ENCODE data around the gene ZNF485. TPM values are rescaled to one million over a fixed set of nuclear protein-coding genes. Genes with fewer than 3 reads are reported as not detected.

The ZNF485 gene
- polyA plus RNA-seq, 1 donor (not counting 4 experiments of a cell fraction or from before 2014, with no cell fraction given) = 4.3 TPM

- H3K4me1 ChIP-seq (ENCODE audit: control insufficient read depth, extremely low read depth, insufficient read depth, low read length) = peaks cover 3% of the 10 kb centered on the region
- H3K9me1 ChIP-seq (ENCODE audit: control insufficient read depth, extremely low read depth, insufficient read depth, low read length) = no peaks in the 10 kb centered on the region
- no peaks in the 10 kb centered on the region for H3K79me2 ChIP-seq (ENCODE audit: control insufficient read depth, insufficient read depth, low read length)
- FAIRE-seq (no peak), DNase-seq (ENCODE audit: low read depth, low spot score) (no peak)
- TF ChIP-seq EZH2 (IDR thresholded peaks at IDR 0.05; ENCODE audit: low read length) (no peak), CTCF (optimal IDR thresholded peaks at IDR 0.05 in 1 of 3, IDR thresholded peaks at IDR 0.05 in 1 of 3, conservative IDR thresholded peaks at IDR 0.05 in 1 of 3; ENCODE audit: extremely low read depth in 1 of 3, insufficient read depth in 2 of 3, low read length in 3 of 3) (no peak)
- H3K36me3 ChIP-seq (ENCODE audit: control insufficient read depth in 2 of 2, extremely low read depth in 1 of 2, insufficient read depth in 2 of 2, low read length in 2 of 2) = no peaks in the 10 kb centered on the region
- dilution Hi-C loops (cut with MboI; ENCODE audit: extremely low pct_ligation_motif_present, low sequenced_read_pairs) = no loop called here
- H3K4me3 ChIP-seq (ENCODE audit: control insufficient read depth in 2 of 3, extremely low read depth in 1 of 3, insufficient read depth in 2 of 3, low read depth in 1 of 3, low read length in 3 of 3) = peak overlapping the region; percentile 23 to 51 (median 41)
- H3K9me3 ChIP-seq (ENCODE audit: control insufficient read depth, low read depth, low read length) = no peaks in the 10 kb centered on the region
- peaks cover 9% of the 10 kb centered on the region for H3K27me3 ChIP-seq (ENCODE audit: control insufficient read depth, extremely low read depth, insufficient read depth, low read length)
- peak overlapping the region; percentile 67 for H2AFZ ChIP-seq (ENCODE audit: control insufficient read depth, low read length)
- no peaks in the 10 kb centered on the region for H4K20me1 ChIP-seq (ENCODE audit: control insufficient read depth, extremely low read depth, insufficient read depth, low read length)
- H3K9ac ChIP-seq (ENCODE audit: control insufficient read depth, extremely low read depth, insufficient read depth, low read length) = no peak overlapping the region
- no peak overlapping the region for H3K27ac ChIP-seq (ENCODE audit: control insufficient read depth, insufficient read depth, low read length)
- peak overlapping the region; percentile 70 for H3K4me2 ChIP-seq (ENCODE audit: control insufficient read depth, extremely low read depth, insufficient read depth, low read depth, low read length)
Measured at GRCh38 chr10:43573250-43574000, 32.8 kb upstream of the ZNF485 start.

GRCh38 chr10:43574001-43574892 is 32.0 kb upstream of the ZNF485 start, which contains the start of gene ZNF239:
Gene ZNF239, minus strand, starts transcription at chr10:43574616. Its CDS starts 16,537 bp downstream, at chr10:43558079.
- dilution Hi-C loops (cut with MboI; ENCODE audit: extremely low pct_ligation_motif_present, low sequenced_read_pairs) = no loop called here
- Histone ChIP-seq H3K4me1 (ENCODE audit: control insufficient read depth, extremely low read depth, insufficient read depth, low read length) (peaks cover 3% of the 10 kb centered on the region), H3K27me3 (ENCODE audit: control insufficient read depth, extremely low read depth, insufficient read depth, low read length) (peaks cover 9% of the 10 kb centered on the region), H3K36me3 (ENCODE audit: control insufficient read depth in 2 of 2, extremely low read depth in 1 of 2, insufficient read depth in 2 of 2, low read length in 2 of 2) (no peaks in the 10 kb centered on the region), H3K27ac (ENCODE audit: control insufficient read depth, insufficient read depth, low read length) (no peak within 1 kb of the TSS), H3K79me2 (ENCODE audit: control insufficient read depth, insufficient read depth, low read length) (no peaks in the 10 kb centered on the region), H3K9me1 (ENCODE audit: control insufficient read depth, extremely low read depth, insufficient read depth, low read length) (no peaks in the 10 kb centered on the region), H3K9ac (ENCODE audit: control insufficient read depth, extremely low read depth, insufficient read depth, low read length) (peak within 1 kb of the TSS; percentile 9), H4K20me1 (ENCODE audit: control insufficient read depth, extremely low read depth, insufficient read depth, low read length) (no peaks in the 10 kb centered on the region), H2AFZ (ENCODE audit: control insufficient read depth, low read length) (peak within 1 kb of the TSS; percentile 67), H3K4me3 (ENCODE audit: control insufficient read depth in 2 of 3, extremely low read depth in 1 of 3, insufficient read depth in 2 of 3, low read depth in 1 of 3, low read length in 3 of 3) (peak within 1 kb of the TSS; percentile 23 to 51 (median 41)), H3K4me2 (ENCODE audit: control insufficient read depth, extremely low read depth, insufficient read depth, low read depth, low read length) (peak within 1 kb of the TSS; percentile 70), H3K9me3 (ENCODE audit: control insufficient read depth, low read depth, low read length) (no peaks in the 10 kb centered on the region)
- no peak for TF ChIP-seq EZH2 (IDR thresholded peaks at IDR 0.05; ENCODE audit: low read length)
- no peak for TF ChIP-seq CTCF (optimal IDR thresholded peaks at IDR 0.05 in 1 of 3, IDR thresholded peaks at IDR 0.05 in 1 of 3, conservative IDR thresholded peaks at IDR 0.05 in 1 of 3; ENCODE audit: extremely low read depth in 1 of 3, insufficient read depth in 2 of 3, low read length in 3 of 3)
- DNase-seq (ENCODE audit: low read depth, low spot score) (peak; percentile 25), FAIRE-seq (no peak)
